CD14-positive monocyte (primary cell): ENCODE results near the gene DLEC1. TPM values are rescaled to one million over a fixed set of nuclear protein-coding genes. Genes with fewer than 3 reads are reported as not detected.

Experiments
- DNase-seq, 3 donors: peaks; one replicate each; pipeline ENCODE4 v3.0.0-alpha.2; 2011 to 2022
- H2AFZ ChIP-seq: 2 replicates; pipeline ENCODE4 v1.6.0; 2012; ENCODE audit warnings: mild to moderate bottlenecking, low read depth, low read length, inconsistent platforms; ENCODE audit not compliant: insufficient read depth, poor library complexity, severe bottlenecking
- H3K27ac ChIP-seq, 2 donors: 1 replicate in 1 of 2; 2 replicates in 1 of 2; pipeline ENCODE4 v1.5.1; 2012 to 2013; ENCODE audit warnings: low read length in 2 of 2, control low read depth in 1 of 2, inconsistent platforms in 1 of 2, low read depth in 1 of 2, mild to moderate bottlenecking in 1 of 2
- H3K27me3 ChIP-seq, 2 donors: one replicate each; pipeline versions ENCODE4 v1.6.0 to v1.6.1; 2011 to 2013; ENCODE audit warnings: low read length in 2 of 2; ENCODE audit not compliant: control insufficient read depth in 2 of 2, insufficient read depth in 2 of 2
- H3K36me3 ChIP-seq, 2 donors: replicated peaks in 1 of 2; 1 replicate in 1 of 2; 2 replicates in 1 of 2; pipeline versions ENCODE4 v1.5.1 to v1.6.1; 2012 to 2013; ENCODE audit warnings: low read length in 2 of 2, control low read depth in 1 of 2, inconsistent platforms in 1 of 2, mild to moderate bottlenecking in 1 of 2; ENCODE audit not compliant: insufficient read depth in 2 of 2, control insufficient read depth in 1 of 2
- H3K4me1 ChIP-seq, 2 donors: 1 replicate in 1 of 2; 2 replicates in 1 of 2; pipeline versions ENCODE4 v1.5.1 to v1.6.1; 2012 to 2013; ENCODE audit warnings: low read length in 2 of 2, control low read depth in 1 of 2, inconsistent platforms in 1 of 2, mild to moderate bottlenecking in 1 of 2, moderate library complexity in 1 of 2; ENCODE audit not compliant: insufficient read depth in 2 of 2, control insufficient read depth in 1 of 2
- H3K4me2 ChIP-seq: replicated peaks from 2 replicates; pipeline ENCODE3; 2012; ENCODE audit warnings: low read length, moderate library complexity, mild to moderate bottlenecking; ENCODE audit not compliant: poor library complexity, severe bottlenecking; ENCODE audit errors: extremely low read depth
- H3K4me3 ChIP-seq, 3 experiments: fragments of 200-600 bp in 1 of 3; sonication (generic) in 1 of 3; replicated peaks in 1 of 3; 1 replicate in 2 of 3; 2 replicates in 1 of 3; pipeline ENCODE4 v1.5.1; 2011 to 2013; ENCODE audit warnings: low read length in 3 of 3, mild to moderate bottlenecking in 3 of 3, control low read depth in 2 of 3, low read depth in 2 of 3, inconsistent platforms in 1 of 3, moderate library complexity in 1 of 3
- H3K79me2 ChIP-seq: 2 replicates; pipeline ENCODE4 v1.6.0; 2012; ENCODE audit warnings: mild to moderate bottlenecking, control low read depth, inconsistent platforms, low read length, moderate library complexity; ENCODE audit not compliant: insufficient read depth
- H3K9ac ChIP-seq: 2 replicates; pipeline ENCODE4 v1.6.0; 2017; ENCODE audit warnings: low read length, mild to moderate bottlenecking; ENCODE audit not compliant: insufficient read depth, poor library complexity, severe bottlenecking
- H3K9me3 ChIP-seq, 2 donors: replicated peaks in 1 of 2; 1 replicate in 1 of 2; 2 replicates in 1 of 2; pipeline versions ENCODE4 v1.5.1 to v1.6.1; 2012 to 2013; ENCODE audit warnings: low read length in 2 of 2, control low read depth in 1 of 2; ENCODE audit not compliant: control insufficient read depth in 1 of 2, insufficient read depth in 1 of 2
- H4K20me1 ChIP-seq: 2 replicates; pipeline ENCODE4 v1.6.0; 2012; ENCODE audit warnings: mild to moderate bottlenecking, low read length, control low read depth, moderate library complexity; ENCODE audit not compliant: insufficient read depth
- H3K27ac Mint-ChIP-seq, 7 donors: one replicate each; pipeline ENCODE4 v1.8.0; 2020; ENCODE audit warnings: mild to moderate bottlenecking in 7 of 7, mixed read lengths in 7 of 7, moderate library complexity in 6 of 7, inconsistent platforms in 2 of 7
- H3K27me3 Mint-ChIP-seq, 3 donors: one replicate each; pipeline ENCODE4 v1.8.0; 2021 to 2022; ENCODE audit warnings: low read depth in 3 of 3, mild to moderate bottlenecking in 3 of 3, mixed read lengths in 3 of 3, moderate library complexity in 3 of 3, inconsistent platforms in 1 of 3
- H3K36me3 Mint-ChIP-seq, 2 donors: one replicate each; pipeline ENCODE4 v1.8.0; 2020; ENCODE audit warnings: mixed read lengths in 2 of 2, inconsistent platforms in 1 of 2, mild to moderate bottlenecking in 1 of 2
- H3K4me1 Mint-ChIP-seq: one replicate; pipeline ENCODE4 v1.8.0; 2020; ENCODE audit warnings: mild to moderate bottlenecking, mixed read lengths
- H3K4me3 Mint-ChIP-seq, 2 donors: one replicate each; pipeline ENCODE4 v1.8.0; 2020; ENCODE audit warnings: mild to moderate bottlenecking in 2 of 2, mixed read lengths in 2 of 2, moderate library complexity in 1 of 2
- H3K9me3 Mint-ChIP-seq, 7 donors: one replicate each; pipeline ENCODE4 v1.8.0; 2020 to 2022; ENCODE audit warnings: mixed read lengths in 7 of 7, mild to moderate bottlenecking in 6 of 7, moderate library complexity in 6 of 7, inconsistent platforms in 2 of 7
- WGBS: methylation state at CpG from one replicate; pipeline ENCODE4 v1.1.5; 2013; ENCODE audit warnings: missing lambda C conversion rate; ENCODE audit not compliant: insufficient coverage; 5-methylcytosine and 5-hydroxymethylcytosine counted together
- intact Hi-C, 2 donors: fragments of 100-400 bp; cut with micrococcal nuclease; formaldehyde crosslinking; loops; one replicate each; pipeline versions ENCODE4 v1.15.0 to v1.15.1; 2023
- polyA plus RNA-seq, 3 donors: library from polyadenylated mRNA; depleted of rRNA in 1 of 3; unstranded in 2 of 3; stranded (reverse) in 1 of 3; fragments of 300-500 nt in 2 of 3; fragments of >200 nt in 1 of 3; fragmentation: Illumina TruSeq in 2 of 3; gene quantifications; 1 replicate in 2 of 3; 2 replicates in 1 of 3; pipeline ENCODE4 v1.2.3, GENCODE V29; 2012 to 2021
- TF ChIP-seq, protein P1 (sequence below): fragments of 200-600 bp; IDR thresholded peaks from one replicate; pipeline ENCODE4 v1.8.0; 2022; ENCODE audit warnings: antibody characterized with exemption, mild to moderate bottlenecking

Gene DLEC1
- polyA plus RNA-seq, 3 donors = 0.11 to 0.81 (median 0.14) TPM

DNA sequence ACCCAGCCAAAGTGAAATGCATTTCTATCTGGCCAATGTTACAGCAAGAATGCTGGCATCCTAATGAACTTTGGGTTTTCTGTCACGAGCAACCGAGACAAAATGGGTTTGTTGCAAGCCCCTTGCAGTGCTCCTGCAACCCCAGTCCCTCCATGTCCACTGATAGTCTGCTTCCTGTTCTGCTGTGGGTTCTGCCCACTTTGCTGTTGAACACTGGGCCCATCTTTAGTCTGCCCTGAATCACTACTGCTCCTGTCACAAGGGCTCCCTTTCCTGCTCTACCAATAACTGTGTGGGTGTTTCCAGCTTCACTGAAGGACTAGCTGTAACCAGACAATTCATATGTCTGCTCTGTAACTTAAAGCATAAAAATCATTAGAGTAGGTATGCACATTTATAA is 113.6 kb downstream of the DLEC1 start:
- Histone ChIP-seq H4K20me1 (no peaks in the 10 kb centered on the region), H3K4me2 (no peak overlapping the region), H2AFZ (no peak overlapping the region), H3K4me3 (no peak overlapping the region), H3K9me3 (no peaks in the 10 kb centered on the region), H3K9ac (no peak overlapping the region), H3K27ac (peak overlapping the region; percentile 93 to 95), H3K36me3 (no peaks in the 10 kb centered on the region), H3K4me1 (peaks cover 72 to 73% of the 10 kb centered on the region in 2 donors), H3K79me2 (no peaks in the 10 kb centered on the region), H3K27me3 (no peaks in the 10 kb centered on the region)
- Mint-ChIP-seq H3K4me1 (peaks cover 70% of the 10 kb centered on the region), H3K27ac (peak overlapping the region; percentile 97 to 99 (median 98)), H3K36me3 (peaks cover 4 to 12% of the 10 kb centered on the region in 2 donors), H3K4me3 (no peak overlapping the region), H3K9me3 (peaks cover 0 to 8% (median 3%) of the 10 kb centered on the region in 7 donors), H3K27me3 (no peaks in the 10 kb centered on the region)
- WGBS = 88% methylated on average over 2 of the region's 2 CpGs
- intact Hi-C loops = no loop called here
- TF ChIP-seq, protein P1, sequence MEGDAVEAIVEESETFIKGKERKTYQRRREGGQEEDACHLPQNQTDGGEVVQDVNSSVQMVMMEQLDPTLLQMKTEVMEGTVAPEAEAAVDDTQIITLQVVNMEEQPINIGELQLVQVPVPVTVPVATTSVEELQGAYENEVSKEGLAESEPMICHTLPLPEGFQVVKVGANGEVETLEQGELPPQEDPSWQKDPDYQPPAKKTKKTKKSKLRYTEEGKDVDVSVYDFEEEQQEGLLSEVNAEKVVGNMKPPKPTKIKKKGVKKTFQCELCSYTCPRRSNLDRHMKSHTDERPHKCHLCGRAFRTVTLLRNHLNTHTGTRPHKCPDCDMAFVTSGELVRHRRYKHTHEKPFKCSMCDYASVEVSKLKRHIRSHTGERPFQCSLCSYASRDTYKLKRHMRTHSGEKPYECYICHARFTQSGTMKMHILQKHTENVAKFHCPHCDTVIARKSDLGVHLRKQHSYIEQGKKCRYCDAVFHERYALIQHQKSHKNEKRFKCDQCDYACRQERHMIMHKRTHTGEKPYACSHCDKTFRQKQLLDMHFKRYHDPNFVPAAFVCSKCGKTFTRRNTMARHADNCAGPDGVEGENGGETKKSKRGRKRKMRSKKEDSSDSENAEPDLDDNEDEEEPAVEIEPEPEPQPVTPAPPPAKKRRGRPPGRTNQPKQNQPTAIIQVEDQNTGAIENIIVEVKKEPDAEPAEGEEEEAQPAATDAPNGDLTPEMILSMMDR = no peak
- peak; percentile 46 to 74 (median 56) for DNase-seq

DNA sequence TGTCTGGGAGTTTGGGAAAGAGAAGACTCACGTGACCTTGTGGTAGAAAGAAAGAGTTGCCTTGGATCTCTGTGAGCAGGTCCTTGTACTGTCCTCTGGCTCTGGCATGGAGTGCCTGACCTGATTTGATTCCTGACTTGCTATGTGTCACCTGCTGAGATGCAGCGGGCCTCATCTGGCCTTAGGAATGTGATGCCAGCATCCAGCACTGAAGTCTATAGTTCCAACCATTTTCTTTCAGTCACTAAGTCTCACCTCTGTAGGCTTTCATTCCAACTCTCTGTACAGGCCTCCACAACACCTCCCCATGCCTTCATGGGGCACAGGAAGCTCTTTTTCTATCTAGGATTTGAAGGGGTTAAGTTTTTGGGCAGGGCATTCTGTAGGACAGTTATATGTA is 114.2 kb downstream of the DLEC1 start:
- peaks cover 71 to 73% of the 10 kb centered on the region in 2 donors for H3K4me1 ChIP-seq
- no peaks in the 10 kb centered on the region for H3K79me2 ChIP-seq
- H3K36me3 ChIP-seq = no peaks in the 10 kb centered on the region
- Mint-ChIP-seq H3K36me3 (peaks cover 4 to 12% of the 10 kb centered on the region in 2 donors), H3K4me3 (peak overlapping the region in 1 of 2 donors; percentile 30), H3K27me3 (no peaks in the 10 kb centered on the region), H3K9me3 (peaks cover 0 to 4% (median 3%) of the 10 kb centered on the region in 7 donors), H3K27ac (peak overlapping the region; percentile 97 to 99 (median 98)), H3K4me1 (peaks cover 68% of the 10 kb centered on the region)
- no peaks in the 10 kb centered on the region for H4K20me1 ChIP-seq
- H3K9me3 ChIP-seq = no peaks in the 10 kb centered on the region
- DNase-seq = no peak
- no peak overlapping the region for H2AFZ ChIP-seq
- peak overlapping the region; percentile 58 to 95 for H3K27ac ChIP-seq
- intact Hi-C loops = no loop called here
- H3K4me2 ChIP-seq = no peak overlapping the region
- no peak overlapping the region for H3K9ac ChIP-seq
- TF ChIP-seq, protein P1 = no peak
- H3K4me3 ChIP-seq = no peak overlapping the region
- no peaks in the 10 kb centered on the region for H3K27me3 ChIP-seq
- WGBS = 100% methylated on average over 1 of the region's 2 CpGs
